ENCODE results near the gene ERFE.

The ERFE gene

GRCh38 chr2:238162846-238163441 is 4.2 kb downstream of the ERFE start:
- H3K36me3 ChIP-seq (replicated peaks; ENCODE audit: low read depth, low read length): no peaks in the 10 kb centered on the region
- H3K27me3 ChIP-seq (ENCODE audit: low read depth, low read length): no peaks in the 10 kb centered on the region
- no peak overlapping the region for H3K4me3 ChIP-seq (ENCODE audit: low read length)
- no peak for TF ChIP-seq CTCF (IDR thresholded peaks at IDR 0.05; ENCODE audit: low read depth, low read length)
- TF ChIP-seq EZH2phosphoT487 (IDR thresholded peaks at IDR 0.05; ENCODE audit: low read depth): no peak
- H3K9me3 ChIP-seq (ENCODE audit: insufficient read depth, low read length): no peaks in the 10 kb centered on the region
- no peak overlapping the region for H2AFZ ChIP-seq (ENCODE audit: low read depth, low read length)
- no peaks in the 10 kb centered on the region for H3K79me2 ChIP-seq (ENCODE audit: low read length)
- H3K4me1 ChIP-seq (ENCODE audit: low read length): peaks cover 16% of the 10 kb centered on the region
- H3K4me2 ChIP-seq (ENCODE audit: low read length): no peak overlapping the region
- H3K27ac ChIP-seq (ENCODE audit: low read length): no peak overlapping the region
- no peak overlapping the region for H3K9ac ChIP-seq (ENCODE audit: low read length)
- no peaks in the 10 kb centered on the region for H4K20me1 ChIP-seq (ENCODE audit: insufficient read depth, low read length)

- H3K27me3 ChIP-seq (ENCODE audit: low read depth, low read length): no peaks in the 10 kb centered on the region
- TF ChIP-seq EZH2phosphoT487 (IDR thresholded peaks at IDR 0.05; ENCODE audit: low read depth) (no peak), CTCF (IDR thresholded peaks at IDR 0.05; ENCODE audit: low read depth, low read length) (no peak)
- H3K4me2 ChIP-seq (ENCODE audit: low read length): no peak overlapping the region
- H2AFZ ChIP-seq (ENCODE audit: low read depth, low read length): no peak overlapping the region
- no peaks in the 10 kb centered on the region for H3K79me2 ChIP-seq (ENCODE audit: low read length)
- peaks cover 16% of the 10 kb centered on the region for H3K4me1 ChIP-seq (ENCODE audit: low read length)
- no peaks in the 10 kb centered on the region for H3K9me3 ChIP-seq (ENCODE audit: insufficient read depth, low read length)
- no peaks in the 10 kb centered on the region for H4K20me1 ChIP-seq (ENCODE audit: insufficient read depth, low read length)
- H3K27ac ChIP-seq (ENCODE audit: low read length): no peak overlapping the region
- no peaks in the 10 kb centered on the region for H3K36me3 ChIP-seq (replicated peaks; ENCODE audit: low read depth, low read length)
- no peak overlapping the region for H3K9ac ChIP-seq (ENCODE audit: low read length)
- H3K4me3 ChIP-seq (ENCODE audit: low read length): no peak overlapping the region
Observed at GRCh38 chr2:238163481-238164198, 4.9 kb downstream of the ERFE start.

GRCh38 chr2:238164906-238165287 is 6.1 kb downstream of the ERFE start:
- TF ChIP-seq EZH2phosphoT487 (IDR thresholded peaks at IDR 0.05; ENCODE audit: low read depth) (no peak), CTCF (IDR thresholded peaks at IDR 0.05; ENCODE audit: low read depth, low read length) (no peak)
- Histone ChIP-seq H3K9me3 (ENCODE audit: insufficient read depth, low read length) (no peaks in the 10 kb centered on the region), H3K4me3 (ENCODE audit: low read length) (no peak overlapping the region), H3K9ac (ENCODE audit: low read length) (no peak overlapping the region), H3K27me3 (ENCODE audit: low read depth, low read length) (no peaks in the 10 kb centered on the region), H3K36me3 (replicated peaks; ENCODE audit: low read depth, low read length) (peaks cover 4% of the 10 kb centered on the region), H3K27ac (ENCODE audit: low read length) (no peak overlapping the region), H3K4me2 (ENCODE audit: low read length) (no peak overlapping the region), H2AFZ (ENCODE audit: low read depth, low read length) (no peak overlapping the region), H4K20me1 (ENCODE audit: insufficient read depth, low read length) (no peaks in the 10 kb centered on the region), H3K79me2 (ENCODE audit: low read length) (no peaks in the 10 kb centered on the region), H3K4me1 (ENCODE audit: low read length) (peaks cover 15% of the 10 kb centered on the region)

- Histone ChIP-seq H3K4me1 (ENCODE audit: low read length) (peaks cover 12% of the 10 kb centered on the region), H3K4me2 (ENCODE audit: low read length) (no peak overlapping the region), H2AFZ (ENCODE audit: low read depth, low read length) (no peak overlapping the region), H3K27me3 (ENCODE audit: low read depth, low read length) (no peaks in the 10 kb centered on the region), H3K27ac (ENCODE audit: low read length) (no peak overlapping the region), H3K9me3 (ENCODE audit: insufficient read depth, low read length) (no peaks in the 10 kb centered on the region), H3K36me3 (replicated peaks; ENCODE audit: low read depth, low read length) (peaks cover 4% of the 10 kb centered on the region), H4K20me1 (ENCODE audit: insufficient read depth, low read length) (no peaks in the 10 kb centered on the region), H3K79me2 (ENCODE audit: low read length) (no peaks in the 10 kb centered on the region), H3K9ac (ENCODE audit: low read length) (no peak overlapping the region), H3K4me3 (ENCODE audit: low read length) (no peak overlapping the region)
- TF ChIP-seq EZH2phosphoT487 (IDR thresholded peaks at IDR 0.05; ENCODE audit: low read depth) (no peak), CTCF (IDR thresholded peaks at IDR 0.05; ENCODE audit: low read depth, low read length) (no peak)
Observed at GRCh38 chr2:238165288-238165921, 6.6 kb downstream of the ERFE start.

All from OCI-LY3 (cell line).